B cell (primary cell): ENCODE measurements around the gene ENDOV. TPM values are rescaled to one million over a fixed set of nuclear protein-coding genes. Genes with fewer than 3 reads are reported as not detected.

Experiments
- ATAC-seq: fragments of 200-7000 bp; cut with Tn5 transposase; one replicate; pipeline ENCODE4 v1.10.0; 2021; ENCODE audit warnings: low read depth, mild to moderate bottlenecking, moderate number of reproducible peaks, moderate library complexity
- CTCF ChIA-PET: fragments of 350-600 bp; sonication (Branson Sonifier 250); formaldehyde crosslinking; loops from one replicate; lab custom pipeline; 2021; ENCODE audit warnings: antibody characterized with exemption, inconsistent platforms; lab: Charles Lee
- POLR2A ChIA-PET: fragments of 350-600 bp; sonication (Branson Sonifier 250); formaldehyde crosslinking; loops from one replicate; lab custom pipeline; 2021; ENCODE audit warnings: antibody characterized with exemption; lab: Charles Lee
- DNase-seq: peaks from one replicate; pipeline ENCODE4 v3.0.0; 2013
- H2AFZ ChIP-seq: 2 replicates; pipeline ENCODE4 v1.6.1; 2012; ENCODE audit warnings: mild to moderate bottlenecking, low read depth, low read length; ENCODE audit not compliant: insufficient read depth, poor library complexity, severe bottlenecking
- H3K27ac ChIP-seq, 2 donors: 1 replicate in 1 of 2; 2 replicates in 1 of 2; pipeline ENCODE4 v1.5.1; 2012 to 2013; ENCODE audit warnings: low read length in 2 of 2, mild to moderate bottlenecking in 2 of 2, moderate library complexity in 1 of 2
- H3K27me3 ChIP-seq, 4 experiments: fragments of 200-600 bp in 1 of 4; sonication (generic) in 1 of 4; replicated peaks in 1 of 4; 1 replicate in 2 of 4; 2 replicates in 2 of 4; pipeline versions ENCODE4 v1.6.1 to v1.7.0; 2013 to 2016; ENCODE audit warnings: low read length in 3 of 4, mild to moderate bottlenecking in 2 of 4, mixed read lengths in 1 of 4, moderate library complexity in 1 of 4; ENCODE audit not compliant: insufficient read depth in 4 of 4, control insufficient read depth in 3 of 4; ENCODE audit errors: control extremely low read depth in 1 of 4
- H3K36me3 ChIP-seq, 2 experiments: replicated peaks in 1 of 2; 1 replicate in 1 of 2; 2 replicates in 1 of 2; pipeline versions ENCODE4 v1.6.1 to v1.7.1; 2013; ENCODE audit warnings: low read length in 1 of 2; ENCODE audit not compliant: insufficient read depth in 2 of 2, control insufficient read depth in 1 of 2; ENCODE audit errors: control extremely low read depth in 1 of 2, extremely low read depth in 1 of 2
- H3K4me1 ChIP-seq, 2 donors: fragments of 200-600 bp in 1 of 2; sonication (generic) in 1 of 2; 1 replicate in 1 of 2; 2 replicates in 1 of 2; pipeline versions ENCODE4 v1.5.1 to v1.6.1; 2013 to 2017; ENCODE audit warnings: low read length in 2 of 2; ENCODE audit not compliant: control insufficient read depth in 2 of 2, insufficient read depth in 2 of 2
- H3K4me2 ChIP-seq: replicated peaks from 2 replicates; pipeline ENCODE3; 2012; ENCODE audit warnings: mild to moderate bottlenecking, low read depth, low read length; ENCODE audit not compliant: poor library complexity, severe bottlenecking
- H3K4me3 ChIP-seq, 5 experiments: fragments of 200-600 bp in 1 of 5; sonication (generic) in 1 of 5; 1 replicate in 3 of 5; 2 replicates in 2 of 5; pipeline versions ENCODE4 v1.5.1 to v1.7.0; 2011 to 2016; ENCODE audit warnings: low read length in 4 of 5, mild to moderate bottlenecking in 4 of 5, low read depth in 2 of 5, control low read depth in 1 of 5, moderate library complexity in 1 of 5; ENCODE audit not compliant: insufficient read depth in 1 of 5; ENCODE audit errors: control extremely low read depth in 1 of 5, extremely low read depth in 1 of 5
- H3K79me2 ChIP-seq: fragments of 200-600 bp; sonication (generic); one replicate; pipeline ENCODE4 v1.6.0; 2016; ENCODE audit warnings: low read length; ENCODE audit not compliant: control insufficient read depth, insufficient read depth
- H3K9ac ChIP-seq: fragments of 200-600 bp; sonication (generic); 2 replicates; pipeline ENCODE4 v1.6.1; 2017; ENCODE audit warnings: mild to moderate bottlenecking, low read length, moderate library complexity
- H3K9me3 ChIP-seq, 3 donors: one replicate each; pipeline versions ENCODE4 v1.6.1 to v1.7.1; 2013; ENCODE audit warnings: low read length in 2 of 3; ENCODE audit not compliant: control insufficient read depth in 2 of 3, insufficient read depth in 1 of 3; ENCODE audit errors: control extremely low read depth in 1 of 3
- H4K20me1 ChIP-seq: 2 replicates; pipeline ENCODE4 v1.6.0; 2012; ENCODE audit warnings: mild to moderate bottlenecking, low read length; ENCODE audit not compliant: insufficient read depth, control insufficient read depth, poor library complexity, severe bottlenecking
- H3K27ac Mint-ChIP-seq: one replicate; pipeline ENCODE4 v1.8.0; 2021; ENCODE audit warnings: mixed read lengths
- H3K27me3 Mint-ChIP-seq: one replicate; pipeline ENCODE4 v1.8.0; 2021; ENCODE audit warnings: mixed read lengths
- H3K4me1 Mint-ChIP-seq: one replicate; pipeline ENCODE4 v1.8.0; 2021; ENCODE audit warnings: mixed read lengths
- H3K4me3 Mint-ChIP-seq: one replicate; pipeline ENCODE4 v1.8.0; 2021; ENCODE audit warnings: mixed read lengths
- H3K9me3 Mint-ChIP-seq: one replicate; pipeline ENCODE4 v1.8.0; 2022; ENCODE audit warnings: mixed read lengths; ENCODE audit not compliant: insufficient read depth
- EZH2 ChIP-seq: IDR thresholded peaks from 2 replicates; pipeline ENCODE4 v1.6.1; 2012; ENCODE audit warnings: borderline replicate concordance, low read depth, mild to moderate bottlenecking, moderate library complexity, low read length; ENCODE audit not compliant: insufficient read depth, poor library complexity, severe bottlenecking
- WGBS: methylation state at CpG from one replicate; pipeline ENCODE4 v1.1.5; 2013; ENCODE audit warnings: missing lambda C conversion rate; ENCODE audit not compliant: insufficient coverage; 5-methylcytosine and 5-hydroxymethylcytosine counted together
- intact Hi-C: fragments of 100-400 bp; cut with micrococcal nuclease; formaldehyde crosslinking; loops from one replicate; pipeline ENCODE4 v1.10.0; 2022
- polyA plus RNA-seq: library from polyadenylated mRNA; depleted of rRNA; stranded (reverse); fragments of >200 nt; gene quantifications from 2 replicates; pipeline ENCODE4 v1.2.3, GENCODE V29; 2012
- small RNA-seq: library from RNA; depleted of rRNA; stranded (forward); fragments of <200 nt; gene quantifications from one replicate; pipeline ENCODE3, GENCODE V24; 2012; ENCODE audit warnings: low replicate concordance, low read depth; ENCODE audit not compliant: insufficient read length
- total RNA-seq, 2 donors: library from RNA; stranded (reverse); fragments of 120-200 nt in 1 of 2; gene quantifications; 1 replicate in 1 of 2; 2 replicates in 1 of 2; pipeline versions ENCODE4 v1.2.3 to v1.2.4, GENCODE V29; 2013 to 2022
- TF ChIP-seq, protein P1 (sequence below): fragments of 200-600 bp; IDR thresholded peaks from one replicate; pipeline ENCODE4 v1.8.0; 2022; ENCODE audit warnings: antibody characterized with exemption, mild to moderate bottlenecking

The ENDOV gene
- total and polyA plus RNA-seq, 2 donors (not counting 1 experiment from before 2014, with no cell fraction given) = 25.3 to 49.5 TPM

DNA sequence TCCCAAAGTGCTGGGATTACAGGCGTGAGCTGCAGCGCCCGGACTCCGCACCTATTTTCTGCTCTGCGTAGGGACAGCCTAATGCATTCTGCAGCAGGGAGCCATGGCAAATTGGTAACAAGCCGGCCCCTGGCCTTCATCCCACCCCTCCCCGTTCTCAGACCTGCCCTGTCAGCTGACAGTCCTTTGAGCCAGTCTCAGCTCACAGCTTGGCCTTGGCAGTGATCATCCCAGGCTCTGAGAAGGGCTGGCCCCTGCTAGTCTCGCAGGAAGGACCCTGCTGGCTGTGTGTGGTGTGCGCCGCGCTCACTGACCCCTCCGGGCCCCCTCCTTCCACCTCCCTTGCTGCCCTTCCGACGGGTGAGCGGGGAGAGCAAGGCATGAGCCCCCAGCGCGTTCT lies 71.7 kb downstream of the ENDOV start:
- H3K4me2 ChIP-seq = no peak overlapping the region
- H4K20me1 ChIP-seq = no peaks in the 10 kb centered on the region
- WGBS = 56% methylated on average over 17 of the region's 17 CpGs
- POLR2A ChIA-PET = no interaction called here
- ATAC-seq (no peak), DNase-seq (no peak)
- H3K4me3 ChIP-seq = no peak overlapping the region
- TF ChIP-seq EZH2 = no peak
- TF ChIP-seq, protein P1, sequence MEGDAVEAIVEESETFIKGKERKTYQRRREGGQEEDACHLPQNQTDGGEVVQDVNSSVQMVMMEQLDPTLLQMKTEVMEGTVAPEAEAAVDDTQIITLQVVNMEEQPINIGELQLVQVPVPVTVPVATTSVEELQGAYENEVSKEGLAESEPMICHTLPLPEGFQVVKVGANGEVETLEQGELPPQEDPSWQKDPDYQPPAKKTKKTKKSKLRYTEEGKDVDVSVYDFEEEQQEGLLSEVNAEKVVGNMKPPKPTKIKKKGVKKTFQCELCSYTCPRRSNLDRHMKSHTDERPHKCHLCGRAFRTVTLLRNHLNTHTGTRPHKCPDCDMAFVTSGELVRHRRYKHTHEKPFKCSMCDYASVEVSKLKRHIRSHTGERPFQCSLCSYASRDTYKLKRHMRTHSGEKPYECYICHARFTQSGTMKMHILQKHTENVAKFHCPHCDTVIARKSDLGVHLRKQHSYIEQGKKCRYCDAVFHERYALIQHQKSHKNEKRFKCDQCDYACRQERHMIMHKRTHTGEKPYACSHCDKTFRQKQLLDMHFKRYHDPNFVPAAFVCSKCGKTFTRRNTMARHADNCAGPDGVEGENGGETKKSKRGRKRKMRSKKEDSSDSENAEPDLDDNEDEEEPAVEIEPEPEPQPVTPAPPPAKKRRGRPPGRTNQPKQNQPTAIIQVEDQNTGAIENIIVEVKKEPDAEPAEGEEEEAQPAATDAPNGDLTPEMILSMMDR = no peak
- H3K9me3 ChIP-seq = peaks cover 0 to 11% (median 0%) of the 10 kb centered on the region in 3 donors
- peaks cover 5 to 7% of the 10 kb centered on the region in 2 donors for H3K4me1 ChIP-seq
- no peak overlapping the region for H3K27ac ChIP-seq
- Mint-ChIP-seq H3K27me3 (peaks cover 34% of the 10 kb centered on the region), H3K4me1 (peaks cover 6% of the 10 kb centered on the region), H3K9me3 (no peaks in the 10 kb centered on the region), H3K27ac (no peak overlapping the region), H3K4me3 (no peak overlapping the region)
- CTCF ChIA-PET = no interaction called here
- intact Hi-C loops = no loop called here
- H3K79me2 ChIP-seq = no peaks in the 10 kb centered on the region
- H3K9ac ChIP-seq = no peak overlapping the region
- H3K36me3 ChIP-seq = no peaks in the 10 kb centered on the region
- H3K27me3 ChIP-seq = peaks cover 0 to 28% (median 7%) of the 10 kb centered on the region in 4 experiments
- no peak overlapping the region for H2AFZ ChIP-seq

DNA sequence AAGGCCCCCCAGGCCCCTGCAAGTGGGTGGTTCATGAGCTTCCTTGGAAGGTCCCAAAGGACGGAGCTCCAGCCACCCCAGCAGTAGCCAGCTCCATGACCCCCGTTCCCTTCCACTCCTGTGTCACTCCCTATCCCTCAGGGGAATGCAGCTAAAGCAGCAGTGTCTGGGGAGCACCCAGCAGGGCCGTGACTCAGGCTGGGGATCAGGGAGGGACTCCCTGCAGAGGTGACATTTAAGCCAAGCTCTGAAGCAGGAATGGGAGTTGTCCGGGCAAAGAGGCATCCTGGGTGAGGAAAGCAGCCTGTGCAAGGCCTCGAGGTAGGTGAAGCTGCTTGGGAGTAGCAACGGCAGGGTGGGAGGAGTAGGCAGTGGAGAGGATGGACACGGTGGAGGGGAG lies 72.5 kb downstream of the ENDOV start:
- Mint-ChIP-seq H3K4me3 (no peak overlapping the region), H3K4me1 (peaks cover 6% of the 10 kb centered on the region), H3K27ac (no peak overlapping the region), H3K27me3 (peaks cover 27% of the 10 kb centered on the region), H3K9me3 (no peaks in the 10 kb centered on the region)
- H3K4me2 ChIP-seq = no peak overlapping the region
- H3K9ac ChIP-seq = no peak overlapping the region
- TF ChIP-seq, protein P1 = no peak
- TF ChIP-seq EZH2 = no peak
- peaks cover 5 to 7% of the 10 kb centered on the region in 2 donors for H3K4me1 ChIP-seq
- ATAC-seq (no peak), DNase-seq (no peak)
- 63% methylated on average over 7 of the region's 7 CpGs for WGBS
- peaks cover 0 to 18% (median 0%) of the 10 kb centered on the region in 3 donors for H3K9me3 ChIP-seq
- H3K4me3 ChIP-seq = no peak overlapping the region
- H3K27me3 ChIP-seq = peaks cover 0 to 22% (median 6%) of the 10 kb centered on the region in 4 experiments
- ChIA-PET CTCF (no interaction called here), POLR2A (no interaction called here)
- H2AFZ ChIP-seq = no peak overlapping the region
- H3K36me3 ChIP-seq = no peaks in the 10 kb centered on the region
- intact Hi-C loops = no loop called here
- H3K79me2 ChIP-seq = no peaks in the 10 kb centered on the region
- H3K27ac ChIP-seq = no peak overlapping the region
- no peaks in the 10 kb centered on the region for H4K20me1 ChIP-seq

Small RNAs within 50 kb of the gene (small RNA-seq; reads per million reads assigned to genes)
- gene MIR4730 = not detected

Other genes with a start within 250 kb of the ENDOV start
- gene CARD14, start 245.1 kb upstream of the ENDOV start, total RNA-seq = not detected in 2 replicates
- 0.33 TPM in 1 of 2 replicates, not detected in the other for gene CARD14, start 245.1 kb upstream of the ENDOV start, polyA plus RNA-seq
- gene SGSH, start 194.8 kb upstream of the ENDOV start, total RNA-seq = 83.7 and 93.6 TPM in 2 replicates
- 44.5 and 124 TPM in 2 replicates for gene SGSH, start 194.8 kb upstream of the ENDOV start, polyA plus RNA-seq
- gene SLC26A11, start 194.7 kb upstream of the ENDOV start, total RNA-seq = 28.5 and 31.4 TPM in 2 replicates
- 10.1 and 13.0 TPM in 2 replicates for gene SLC26A11, start 194.7 kb upstream of the ENDOV start, polyA plus RNA-seq
- 287 and 299 TPM in 2 replicates for gene RNF213, start 154.3 kb upstream of the ENDOV start, total RNA-seq
- 121 and 134 TPM in 2 replicates for gene RNF213, start 154.3 kb upstream of the ENDOV start, polyA plus RNA-seq
- gene NPTX1, start 61.4 kb downstream of the ENDOV start, total RNA-seq = 0.57 and 1.3 TPM in 2 replicates
- gene NPTX1, start 61.4 kb downstream of the ENDOV start, polyA plus RNA-seq = 0.07 and 1.2 TPM in 2 replicates
- gene RPTOR, start 129.7 kb downstream of the ENDOV start, total RNA-seq = 58.8 and 64.7 TPM in 2 replicates
- gene RPTOR, start 129.7 kb downstream of the ENDOV start, polyA plus RNA-seq = 13.4 and 14.8 TPM in 2 replicates